Loucy (cell line): Measurements from ENCODE around the gene ZNF835.

Experiments used
- EZH2phosphoT487 ChIP-seq: fragments of 200-600 bp; IDR thresholded peaks from 2 replicates; pipeline ENCODE4 v1.6.1; 2018; ENCODE audit warnings: antibody characterized with exemption, mild to moderate bottlenecking, moderate library complexity, borderline replicate concordance
- TF ChIP-seq, protein P1 (sequence below): fragments of 200-600 bp; sonication (generic); conservative IDR thresholded peaks from 2 replicates; pipeline ENCODE4 v1.5.1; 2014; ENCODE audit warnings: mild to moderate bottlenecking, antibody characterized with exemption, low read length

DNA sequence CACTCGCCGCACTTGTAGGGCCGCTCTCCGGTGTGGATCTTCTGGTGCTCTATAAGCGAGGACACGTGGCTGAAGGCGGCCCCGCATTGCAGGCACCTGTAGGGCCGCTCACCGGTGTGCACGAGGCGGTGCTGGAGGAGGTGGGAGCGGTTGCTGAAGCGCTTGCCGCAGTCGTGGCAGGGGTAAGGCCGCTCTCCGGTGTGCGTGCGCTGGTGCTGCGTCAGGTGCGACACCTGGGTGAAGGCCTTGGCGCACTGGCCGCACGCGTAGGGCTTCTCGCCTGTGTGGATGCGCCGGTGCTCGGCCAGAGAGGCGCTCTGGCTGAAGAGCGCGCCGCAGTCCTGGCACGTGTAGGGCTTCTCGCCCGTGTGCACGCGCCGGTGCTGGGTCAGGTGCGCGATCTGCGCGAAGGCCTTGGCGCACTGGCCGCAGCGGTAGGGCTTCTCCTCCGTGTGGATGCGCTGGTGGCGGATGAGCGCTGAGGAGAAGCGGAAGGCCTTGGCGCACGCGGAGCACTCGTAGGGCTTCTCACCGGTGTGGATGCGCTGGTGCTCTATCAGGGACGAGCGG, 7.5 kb downstream of the ZNF835 start:
- TF ChIP-seq, protein P1, sequence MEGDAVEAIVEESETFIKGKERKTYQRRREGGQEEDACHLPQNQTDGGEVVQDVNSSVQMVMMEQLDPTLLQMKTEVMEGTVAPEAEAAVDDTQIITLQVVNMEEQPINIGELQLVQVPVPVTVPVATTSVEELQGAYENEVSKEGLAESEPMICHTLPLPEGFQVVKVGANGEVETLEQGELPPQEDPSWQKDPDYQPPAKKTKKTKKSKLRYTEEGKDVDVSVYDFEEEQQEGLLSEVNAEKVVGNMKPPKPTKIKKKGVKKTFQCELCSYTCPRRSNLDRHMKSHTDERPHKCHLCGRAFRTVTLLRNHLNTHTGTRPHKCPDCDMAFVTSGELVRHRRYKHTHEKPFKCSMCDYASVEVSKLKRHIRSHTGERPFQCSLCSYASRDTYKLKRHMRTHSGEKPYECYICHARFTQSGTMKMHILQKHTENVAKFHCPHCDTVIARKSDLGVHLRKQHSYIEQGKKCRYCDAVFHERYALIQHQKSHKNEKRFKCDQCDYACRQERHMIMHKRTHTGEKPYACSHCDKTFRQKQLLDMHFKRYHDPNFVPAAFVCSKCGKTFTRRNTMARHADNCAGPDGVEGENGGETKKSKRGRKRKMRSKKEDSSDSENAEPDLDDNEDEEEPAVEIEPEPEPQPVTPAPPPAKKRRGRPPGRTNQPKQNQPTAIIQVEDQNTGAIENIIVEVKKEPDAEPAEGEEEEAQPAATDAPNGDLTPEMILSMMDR, result no peak
- no peak for TF ChIP-seq EZH2phosphoT487
